ENCODE measurements around the gene TLE1. TPM values are rescaled to one million over a fixed set of nuclear protein-coding genes. Genes with fewer than 3 reads are reported as not detected.

Gene TLE1
- total RNA-seq, 2 experiments from 2014 or later, result 0.10 TPM

DNA sequence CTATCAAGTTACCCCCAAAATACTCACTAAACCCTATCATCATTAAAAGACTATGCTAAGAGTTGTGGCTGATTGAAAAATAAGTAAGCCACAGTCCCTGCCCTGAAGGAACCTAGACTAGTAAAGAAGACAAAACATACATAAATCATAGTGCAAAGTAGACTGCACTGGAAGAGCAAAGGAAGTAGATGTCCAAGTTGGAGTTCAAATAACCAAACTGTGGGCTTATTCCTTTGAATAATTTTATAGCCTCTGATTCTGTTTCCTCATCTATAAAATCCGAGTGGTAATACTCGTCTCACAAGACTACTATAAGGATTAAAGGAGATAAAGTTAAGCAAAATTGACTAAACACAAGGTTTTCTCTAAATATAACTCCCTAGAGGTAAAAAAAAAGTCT is 140.4 kb downstream of the TLE1 start:
- intact Hi-C loops (cut with micrococcal nuclease), result no loop called here
- Mint-ChIP-seq H3K27me3 (ENCODE audit: low read depth) (no peaks in the 10 kb centered on the region), H3K36me3 (ENCODE audit: low read depth) (no peaks in the 10 kb centered on the region), H3K4me3 (no peak overlapping the region), H3K4me1 (ENCODE audit: low read depth) (no peaks in the 10 kb centered on the region), H3K27ac (no peak overlapping the region), H3K9me3 (no peaks in the 10 kb centered on the region)
- no peak for DNase-seq
- CTCF ChIA-PET, result no interaction called here

DNA sequence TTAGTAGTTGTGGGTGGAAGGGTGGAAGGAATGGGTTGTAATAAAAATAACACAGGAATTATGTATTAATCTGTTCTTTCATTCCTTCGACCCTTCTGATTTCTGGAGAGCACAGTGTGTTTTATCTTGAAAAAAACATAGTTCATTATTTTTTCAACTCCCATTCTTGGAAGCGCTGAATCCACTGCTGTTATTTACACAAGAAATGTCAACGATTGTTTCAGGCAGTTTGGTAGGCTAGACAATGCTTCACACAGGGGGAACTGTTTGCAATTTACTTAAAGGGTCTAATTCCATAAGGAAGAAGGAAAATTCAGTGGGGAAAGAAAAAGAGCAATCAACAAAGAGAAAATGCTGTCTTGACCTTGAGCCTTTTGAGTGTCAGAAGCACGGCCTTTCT is 142.9 kb downstream of the TLE1 start:
- Mint-ChIP-seq H3K36me3 (ENCODE audit: low read depth) (no peaks in the 10 kb centered on the region), H3K27ac (no peak overlapping the region), H3K4me3 (no peak overlapping the region), H3K9me3 (no peaks in the 10 kb centered on the region), H3K27me3 (ENCODE audit: low read depth) (no peaks in the 10 kb centered on the region), H3K4me1 (ENCODE audit: low read depth) (no peaks in the 10 kb centered on the region)
- CTCF ChIA-PET, result no interaction called here
- intact Hi-C loops (cut with micrococcal nuclease), result no loop called here
- no peak for DNase-seq

DNA sequence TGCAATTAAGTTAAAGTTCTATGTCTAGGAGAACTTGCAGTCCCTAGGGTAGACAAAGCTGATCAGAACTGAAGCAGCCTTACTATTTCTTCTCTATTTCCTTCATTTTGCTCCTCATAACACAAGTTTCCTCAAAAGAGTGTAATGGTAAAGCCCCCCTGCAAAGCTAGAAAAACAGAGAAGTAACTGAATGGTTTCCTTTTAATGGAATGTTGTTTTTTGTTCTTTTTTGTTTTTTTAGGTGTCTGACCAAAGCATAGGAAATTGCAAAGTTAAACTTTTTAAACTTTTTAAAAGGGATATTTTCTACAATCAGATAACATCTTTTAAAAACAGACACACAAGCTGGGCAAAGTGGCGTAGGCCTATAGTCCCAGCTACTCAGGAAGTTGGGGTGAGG is 145.7 kb downstream of the TLE1 start:
- Mint-ChIP-seq H3K36me3 (ENCODE audit: low read depth) (no peaks in the 10 kb centered on the region), H3K27ac (no peak overlapping the region), H3K9me3 (no peaks in the 10 kb centered on the region), H3K27me3 (ENCODE audit: low read depth) (no peaks in the 10 kb centered on the region), H3K4me3 (no peak overlapping the region), H3K4me1 (ENCODE audit: low read depth) (no peaks in the 10 kb centered on the region)
- intact Hi-C loops (cut with micrococcal nuclease), result no loop called here
- DNase-seq, result no peak
- CTCF ChIA-PET, result interaction anchor here (0.7 kb wide), 1 partner anchor 227 kb away, joined by 4 read pairs; no protein-coding TSS in a partner anchor

DNA sequence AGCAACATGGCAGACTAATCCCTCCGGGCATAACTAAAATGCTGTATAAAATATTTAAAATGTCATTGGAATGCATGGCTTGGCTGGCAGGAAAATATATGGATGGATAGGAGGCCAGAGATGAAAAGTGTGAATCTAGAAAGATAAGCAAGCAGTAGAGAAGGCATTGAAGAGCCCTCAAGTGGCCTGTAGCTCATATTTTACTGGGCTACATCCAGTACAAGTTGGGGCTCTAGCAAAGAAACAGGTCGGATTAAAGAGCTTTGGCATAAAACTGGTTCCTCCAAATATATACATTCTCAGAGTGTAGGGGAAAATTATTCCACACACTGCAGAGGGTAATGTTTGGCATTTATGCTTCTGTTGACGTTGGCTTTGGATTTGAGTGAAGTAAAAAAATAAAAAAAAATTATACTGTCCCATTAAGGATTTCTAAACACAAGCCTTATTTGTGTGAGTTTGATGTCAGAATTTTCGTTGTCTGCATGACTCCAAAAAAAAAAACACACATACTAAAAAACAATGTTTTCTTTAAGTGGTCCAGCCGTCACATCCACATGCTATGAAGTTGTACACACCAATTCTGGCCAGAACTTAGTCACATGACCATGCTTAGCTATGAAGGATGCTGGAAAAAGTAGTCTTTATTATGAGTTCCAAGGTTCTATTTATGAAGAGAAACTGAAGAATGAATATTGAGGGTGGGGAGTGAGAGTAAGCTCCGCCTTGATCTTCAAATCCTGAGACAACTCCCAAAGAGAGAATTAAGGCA is 147.0 kb downstream of the TLE1 start:
- intact Hi-C loops (cut with micrococcal nuclease), result no loop called here
- Mint-ChIP-seq H3K36me3 (ENCODE audit: low read depth) (no peaks in the 10 kb centered on the region), H3K4me1 (ENCODE audit: low read depth) (no peaks in the 10 kb centered on the region), H3K9me3 (no peaks in the 10 kb centered on the region), H3K27me3 (ENCODE audit: low read depth) (no peaks in the 10 kb centered on the region), H3K27ac (no peak overlapping the region), H3K4me3 (no peak overlapping the region)
- DNase-seq, result no peak
- CTCF ChIA-PET, result no interaction called here

DNA sequence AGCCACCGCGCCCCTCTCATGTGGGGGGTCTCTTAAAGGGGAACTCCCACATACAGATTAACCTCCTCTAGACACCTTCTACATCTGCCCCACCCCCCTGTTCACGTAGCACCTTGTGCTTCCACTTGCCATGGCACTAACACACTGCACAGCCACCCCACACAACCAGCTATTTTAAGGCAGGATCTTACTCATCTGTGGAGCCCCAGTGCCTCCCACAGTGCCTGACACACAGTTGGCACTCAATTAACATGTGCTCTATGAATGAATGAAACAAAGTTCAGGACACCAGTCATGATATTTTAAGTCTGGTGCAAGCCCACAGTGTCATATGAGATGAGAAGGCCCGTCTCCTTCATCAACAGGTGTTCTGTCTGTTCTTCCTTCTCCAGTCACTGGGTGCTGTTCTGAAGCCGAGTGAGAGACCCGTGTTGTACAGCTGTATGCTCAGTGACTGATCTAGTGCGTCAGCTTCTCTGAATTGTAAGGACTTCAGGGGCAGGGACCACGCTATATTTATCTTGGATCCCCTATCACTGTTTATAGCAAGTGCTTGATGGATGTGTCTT is 149.1 kb downstream of the TLE1 start:
- no peaks in the 10 kb centered on the region for H3K27me3 Mint-ChIP-seq (ENCODE audit: low read depth)
- H3K36me3 Mint-ChIP-seq (ENCODE audit: low read depth), result no peaks in the 10 kb centered on the region
- no peaks in the 10 kb centered on the region for H3K9me3 Mint-ChIP-seq
- CTCF ChIA-PET, result no interaction called here
- H3K27ac Mint-ChIP-seq, result no peak overlapping the region
- H3K4me3 Mint-ChIP-seq, result no peak overlapping the region
- intact Hi-C loops (cut with micrococcal nuclease), result no loop called here
- H3K4me1 Mint-ChIP-seq (ENCODE audit: low read depth), result no peaks in the 10 kb centered on the region
- DNase-seq, result no peak

DNA sequence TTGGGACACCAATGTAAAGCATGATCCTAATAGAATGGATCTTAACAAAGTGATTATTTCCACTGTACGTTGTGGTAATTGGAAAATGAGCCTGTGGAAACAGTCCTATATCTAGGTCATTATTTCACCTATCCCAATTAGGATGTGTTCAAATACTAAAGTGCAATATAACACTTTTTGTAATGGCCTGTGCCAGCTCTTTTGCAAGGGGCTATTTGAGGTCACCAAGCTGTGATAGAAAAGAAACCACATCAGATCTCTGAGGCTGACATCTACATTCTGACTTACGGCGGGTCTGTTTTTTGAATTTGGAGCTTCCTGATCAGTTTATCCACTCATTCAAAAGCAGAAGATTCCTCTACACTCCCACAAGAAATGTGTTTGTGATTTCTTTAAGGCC is 150.0 kb downstream of the TLE1 start:
- H3K4me3 Mint-ChIP-seq, result no peak overlapping the region
- CTCF ChIA-PET, result no interaction called here
- no peaks in the 10 kb centered on the region for H3K4me1 Mint-ChIP-seq (ENCODE audit: low read depth)
- no peaks in the 10 kb centered on the region for H3K9me3 Mint-ChIP-seq
- H3K36me3 Mint-ChIP-seq (ENCODE audit: low read depth), result no peaks in the 10 kb centered on the region
- no peak for DNase-seq
- H3K27me3 Mint-ChIP-seq (ENCODE audit: low read depth), result no peaks in the 10 kb centered on the region
- intact Hi-C loops (cut with micrococcal nuclease), result no loop called here
- H3K27ac Mint-ChIP-seq, result no peak overlapping the region

DNA sequence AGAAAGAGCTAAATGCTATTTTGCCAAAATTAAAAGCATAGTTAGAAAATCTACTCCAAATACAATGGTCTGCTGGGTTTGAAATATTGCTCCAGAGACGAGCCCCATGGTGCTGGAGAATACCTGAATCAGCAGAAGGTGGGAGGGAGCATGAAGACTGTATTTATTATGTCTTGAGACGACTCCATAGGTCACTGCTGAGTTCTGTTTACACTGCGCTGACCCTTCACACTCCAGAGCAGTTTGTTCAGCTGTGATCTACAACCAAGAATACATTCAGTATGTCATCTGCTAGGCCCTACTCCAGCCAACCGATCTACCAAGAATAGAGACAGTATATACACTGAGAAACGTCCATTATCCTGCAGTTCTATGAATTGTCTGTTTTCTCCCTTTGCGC is 150.5 kb downstream of the TLE1 start:
- Mint-ChIP-seq H3K4me1 (ENCODE audit: low read depth) (no peaks in the 10 kb centered on the region), H3K27ac (no peak overlapping the region), H3K27me3 (ENCODE audit: low read depth) (no peaks in the 10 kb centered on the region), H3K36me3 (ENCODE audit: low read depth) (no peaks in the 10 kb centered on the region), H3K9me3 (no peaks in the 10 kb centered on the region), H3K4me3 (no peak overlapping the region)
- DNase-seq, result no peak
- intact Hi-C loops (cut with micrococcal nuclease), result no loop called here
- CTCF ChIA-PET, result no interaction called here

DNA sequence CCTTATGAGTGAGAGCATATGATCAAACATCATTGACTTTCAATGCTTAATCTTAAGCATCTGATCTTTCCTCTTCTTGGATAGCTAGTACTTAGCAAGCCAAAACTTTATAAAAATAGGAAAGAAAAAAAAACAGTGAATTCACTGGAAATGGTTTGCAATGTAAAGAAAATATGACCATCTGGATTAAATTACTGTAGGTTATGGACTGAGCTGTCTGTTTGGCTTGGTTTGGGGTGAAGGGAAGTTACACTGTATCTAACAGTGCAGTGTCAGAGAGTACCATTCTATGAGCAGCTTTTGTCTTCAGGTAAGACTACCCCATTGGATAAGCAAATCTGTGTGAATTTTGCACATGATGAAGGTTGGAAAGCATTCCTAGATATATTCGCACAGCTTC is 151.4 kb downstream of the TLE1 start:
- CTCF ChIA-PET, result interaction anchor here (0.9 kb wide), 1 partner anchor 17 kb away, joined by 3 read pairs; no protein-coding TSS in a partner anchor
- no peaks in the 10 kb centered on the region for H3K9me3 Mint-ChIP-seq
- no peaks in the 10 kb centered on the region for H3K36me3 Mint-ChIP-seq (ENCODE audit: low read depth)
- no peak for DNase-seq
- H3K4me3 Mint-ChIP-seq, result no peak overlapping the region
- intact Hi-C loops (cut with micrococcal nuclease), result no loop called here
- no peak overlapping the region for H3K27ac Mint-ChIP-seq
- H3K27me3 Mint-ChIP-seq (ENCODE audit: low read depth), result no peaks in the 10 kb centered on the region
- H3K4me1 Mint-ChIP-seq (ENCODE audit: low read depth), result no peaks in the 10 kb centered on the region

DNA sequence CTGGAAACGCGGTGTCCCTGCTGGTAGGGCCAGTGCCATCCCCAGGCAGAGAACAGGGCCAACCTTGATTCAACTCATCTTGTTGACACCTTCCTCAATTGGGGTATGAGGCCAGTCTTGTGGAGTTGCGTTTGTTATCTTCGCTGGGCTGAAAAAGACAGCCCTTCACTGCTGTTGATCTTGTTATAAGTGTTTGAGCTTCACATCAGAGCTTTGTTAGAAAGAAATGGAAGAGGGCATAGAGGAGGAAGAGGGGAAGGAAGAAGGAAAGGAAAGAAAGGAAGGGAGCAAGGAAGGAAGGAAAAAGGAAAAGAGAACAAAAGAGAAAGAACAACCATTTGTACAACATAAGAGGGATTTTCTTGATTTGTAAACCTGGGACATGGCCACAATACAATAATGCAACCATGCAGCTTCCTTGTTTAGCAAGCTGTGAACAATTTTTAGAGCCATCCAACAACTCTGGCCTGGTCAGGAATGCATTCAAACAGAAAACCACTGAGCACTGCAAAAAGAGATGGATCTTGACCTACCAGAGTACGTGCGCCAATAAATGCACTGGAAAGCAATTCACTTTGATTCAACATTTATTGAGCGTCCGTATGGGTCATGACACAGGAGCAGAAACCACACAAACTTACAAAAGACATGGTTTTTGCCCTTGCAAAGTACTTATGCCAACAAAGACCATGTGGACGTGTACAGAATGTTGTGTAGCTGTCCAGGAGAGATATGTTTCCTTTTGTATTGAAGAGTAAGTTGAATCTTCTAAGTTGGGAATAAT is 152.9 kb downstream of the TLE1 start:
- DNase-seq, result no peak
- H3K9me3 Mint-ChIP-seq, result no peaks in the 10 kb centered on the region
- H3K27me3 Mint-ChIP-seq (ENCODE audit: low read depth), result no peaks in the 10 kb centered on the region
- H3K27ac Mint-ChIP-seq, result no peak overlapping the region
- no peak overlapping the region for H3K4me3 Mint-ChIP-seq
- H3K4me1 Mint-ChIP-seq (ENCODE audit: low read depth), result no peaks in the 10 kb centered on the region
- CTCF ChIA-PET, result interaction anchor here (0.7 kb wide), 1 partner anchor 1557 kb away, joined by 4 read pairs; no protein-coding TSS in a partner anchor
- no peaks in the 10 kb centered on the region for H3K36me3 Mint-ChIP-seq (ENCODE audit: low read depth)
- intact Hi-C loops (cut with micrococcal nuclease), result no loop called here

DNA sequence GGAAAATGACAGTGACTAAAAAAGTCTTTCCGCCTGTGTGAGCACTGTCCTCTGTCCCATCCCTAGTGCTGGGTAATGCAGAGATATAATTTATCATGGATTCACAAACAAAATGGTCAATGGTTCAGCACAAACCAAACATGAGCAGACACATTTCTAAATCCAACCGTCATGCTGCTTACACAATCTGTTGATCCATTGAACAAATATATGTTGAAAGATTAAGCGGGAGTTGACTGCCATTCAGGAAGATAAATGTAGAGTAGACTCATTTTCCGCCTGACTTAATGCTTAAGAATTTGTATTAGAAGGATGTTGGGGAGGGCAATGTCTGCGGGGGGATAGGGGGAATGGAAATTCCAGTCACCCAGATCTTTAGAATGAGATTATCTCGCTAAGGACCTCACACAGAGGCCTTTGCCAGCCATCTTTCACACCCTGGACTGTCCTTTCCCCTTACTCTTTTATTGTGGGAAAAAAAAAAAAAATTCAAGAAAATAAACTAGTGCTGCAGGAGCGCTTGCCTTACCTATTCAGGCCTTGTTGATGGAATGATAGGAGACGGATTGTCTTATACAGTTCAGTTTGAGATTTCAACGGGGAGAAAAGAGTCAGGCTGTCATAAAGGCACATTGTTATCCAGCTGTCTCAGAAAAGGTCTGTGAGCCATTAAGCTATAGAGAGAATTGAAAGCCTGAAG is 153.7 kb downstream of the TLE1 start:
- CTCF ChIA-PET, result interaction anchor here (0.7 kb wide), 1 partner anchor 1556 kb away, joined by 4 read pairs; no protein-coding TSS in a partner anchor
- H3K9me3 Mint-ChIP-seq, result no peaks in the 10 kb centered on the region
- no peak overlapping the region for H3K27ac Mint-ChIP-seq
- H3K4me1 Mint-ChIP-seq (ENCODE audit: low read depth), result no peaks in the 10 kb centered on the region
- DNase-seq, result no peak
- intact Hi-C loops (cut with micrococcal nuclease), result no loop called here
- H3K36me3 Mint-ChIP-seq (ENCODE audit: low read depth), result no peaks in the 10 kb centered on the region
- no peak overlapping the region for H3K4me3 Mint-ChIP-seq
- H3K27me3 Mint-ChIP-seq (ENCODE audit: low read depth), result peaks cover 2% of the 10 kb centered on the region

DNA sequence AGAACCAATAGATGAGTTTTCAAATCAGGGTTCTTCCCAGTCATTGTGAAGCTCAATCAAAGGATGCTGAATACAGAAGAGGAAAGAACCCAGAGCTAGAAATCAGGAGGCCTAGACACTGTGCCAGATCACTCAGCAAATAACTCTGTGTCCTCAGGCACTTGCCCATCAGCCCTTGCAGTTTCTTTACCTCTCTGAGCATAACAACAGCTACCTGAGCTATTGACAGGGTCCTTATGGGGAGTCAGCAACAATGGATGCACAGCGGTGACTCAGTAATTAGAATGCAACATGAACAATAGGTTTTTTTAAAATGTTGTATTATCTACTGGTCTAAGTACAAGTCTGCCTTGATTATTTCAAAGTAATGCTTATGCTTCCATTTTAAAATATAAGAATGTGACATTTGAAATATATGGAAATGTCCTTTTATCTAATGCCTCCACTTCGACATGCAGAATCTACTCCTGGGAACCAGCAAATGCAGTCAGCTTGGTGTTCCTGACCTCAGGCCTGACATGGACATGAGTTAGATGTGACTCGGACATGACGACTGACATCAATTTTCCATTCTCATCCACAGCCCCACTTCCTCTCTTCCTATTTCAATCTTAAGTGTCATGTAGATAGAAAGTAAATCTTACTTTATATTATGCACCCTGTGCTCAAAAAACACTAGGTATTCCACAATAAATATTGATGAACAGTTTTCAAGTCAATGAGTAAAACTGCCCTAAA is 155.0 kb downstream of the TLE1 start:
- Mint-ChIP-seq H3K4me3 (no peak overlapping the region), H3K27me3 (ENCODE audit: low read depth) (peaks cover 2% of the 10 kb centered on the region), H3K4me1 (ENCODE audit: low read depth) (no peaks in the 10 kb centered on the region), H3K9me3 (no peaks in the 10 kb centered on the region), H3K27ac (no peak overlapping the region), H3K36me3 (ENCODE audit: low read depth) (no peaks in the 10 kb centered on the region)
- intact Hi-C loops (cut with micrococcal nuclease), result no loop called here
- no peak for DNase-seq
- CTCF ChIA-PET, result no interaction called here
